Endothelial cell of hepatic sinusoid (primary cell): ENCODE measurements around the gene NR1D2.

Experiments used
- in situ Hi-C: cut with HindIII; loops from 2 replicates; pipeline ENCODE4 v1.10.0; 2017; ENCODE audit warnings: low sequenced_read_pairs

Gene NR1D2

GRCh38 chr3:23928524-23928923 lies 16.6 kb upstream of the NR1D2 start:
- in situ Hi-C loops = no loop called here

DNA sequence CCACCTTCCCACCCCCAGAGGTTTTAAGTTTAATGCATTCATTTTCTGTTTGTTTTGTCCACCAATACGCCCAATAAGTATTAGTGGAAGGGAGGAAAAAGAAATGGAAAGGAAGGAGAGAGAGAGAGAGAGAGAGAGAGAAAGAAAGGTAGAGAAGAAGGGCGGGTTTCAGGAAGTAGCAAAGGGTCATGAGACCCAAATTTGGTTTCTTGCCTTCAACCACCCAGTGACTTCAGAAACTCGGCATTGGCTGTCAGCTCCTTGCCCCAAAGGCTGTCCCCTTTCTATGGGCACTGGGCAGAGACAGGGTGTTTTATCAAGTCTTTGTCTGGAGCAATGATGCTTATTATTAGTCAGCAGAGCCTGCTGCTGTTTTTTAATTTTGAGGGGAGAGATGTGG lies 13.5 kb upstream of the NR1D2 start:
- in situ Hi-C loops = no loop called here

DNA sequence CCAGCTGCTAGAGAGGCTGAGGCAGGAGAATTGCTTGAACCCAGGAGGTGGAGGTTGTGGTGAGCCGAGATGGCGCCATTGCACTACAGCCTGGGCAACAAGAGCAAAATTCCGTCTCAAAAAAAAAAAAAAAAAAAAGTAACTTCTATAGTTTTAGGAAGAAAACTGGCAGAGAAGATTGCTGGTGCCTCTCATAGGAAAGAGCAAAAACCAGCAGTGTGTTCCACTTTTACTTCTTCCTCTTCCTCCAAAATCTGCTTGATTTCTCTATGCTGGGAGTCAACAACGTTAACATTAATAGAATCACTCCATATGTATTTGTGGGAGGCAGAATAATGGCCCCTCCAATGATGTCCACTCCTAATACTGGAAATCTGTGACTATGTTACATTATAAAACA lies 12.5 kb upstream of the NR1D2 start:
- in situ Hi-C loops = no loop called here

DNA sequence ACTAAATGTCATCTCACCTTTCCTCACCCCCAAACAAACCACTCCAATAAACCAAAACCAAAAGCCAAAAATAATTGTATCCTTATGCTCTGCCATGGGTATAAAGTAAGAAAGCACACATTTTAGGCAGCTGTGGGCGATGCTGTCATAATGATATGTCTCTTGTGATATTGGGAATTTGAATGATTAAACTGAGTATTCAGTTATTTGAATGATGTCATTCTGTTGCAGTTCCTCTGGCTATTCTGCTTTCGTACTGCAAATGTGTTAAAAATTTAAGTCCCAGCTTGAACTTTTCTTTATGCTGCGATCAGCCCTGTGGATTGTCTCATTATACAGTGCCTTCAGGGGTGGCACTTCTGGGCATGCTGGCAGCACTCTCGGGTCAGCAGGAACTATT lies 10.8 kb upstream of the NR1D2 start:
- in situ Hi-C loops = no loop called here

- in situ Hi-C loops = no loop called here
Observed at GRCh38 chr3:23937296-23937695, 7.8 kb upstream of the NR1D2 start.

- in situ Hi-C loops = no loop called here
Observed at GRCh38 chr3:23938688-23939087, 6.4 kb upstream of the NR1D2 start.

- in situ Hi-C loops = no loop called here
Observed at GRCh38 chr3:23940775-23941174, 4.3 kb upstream of the NR1D2 start.

- in situ Hi-C loops = no loop called here
Observed at GRCh38 chr3:23941440-23941839, 3.6 kb upstream of the NR1D2 start.

DNA sequence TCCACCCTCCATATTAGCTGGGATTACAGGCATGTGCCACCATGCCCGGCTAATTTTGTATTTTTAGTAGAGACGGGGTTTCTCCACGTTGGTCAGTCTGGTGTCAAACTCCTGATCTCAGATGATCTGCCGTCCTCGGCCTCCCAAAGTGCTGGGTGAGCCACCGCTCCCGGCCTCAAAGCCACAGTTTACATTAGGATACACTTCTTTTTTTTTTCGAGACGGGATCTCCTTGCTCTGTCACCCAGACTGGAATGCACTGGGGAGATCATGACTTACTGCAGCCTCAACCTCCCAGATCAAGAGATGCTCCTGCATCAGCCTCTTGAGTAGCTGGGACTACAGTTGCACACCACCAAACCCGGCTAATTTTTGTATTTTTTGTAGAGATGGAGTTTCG lies 2.5 kb upstream of the NR1D2 start:
- in situ Hi-C loops = no loop called here

- in situ Hi-C loops = no loop called here
Observed at GRCh38 chr3:23944007-23944783, 891 bp upstream of the NR1D2 start.

GRCh38 chr3:23945663-23945912 lies 502 bp downstream of the NR1D2 start:
- in situ Hi-C loops = no loop called here

- in situ Hi-C loops = no loop called here
Observed at GRCh38 chr3:23945913-23946687, 1.0 kb downstream of the NR1D2 start.

DNA sequence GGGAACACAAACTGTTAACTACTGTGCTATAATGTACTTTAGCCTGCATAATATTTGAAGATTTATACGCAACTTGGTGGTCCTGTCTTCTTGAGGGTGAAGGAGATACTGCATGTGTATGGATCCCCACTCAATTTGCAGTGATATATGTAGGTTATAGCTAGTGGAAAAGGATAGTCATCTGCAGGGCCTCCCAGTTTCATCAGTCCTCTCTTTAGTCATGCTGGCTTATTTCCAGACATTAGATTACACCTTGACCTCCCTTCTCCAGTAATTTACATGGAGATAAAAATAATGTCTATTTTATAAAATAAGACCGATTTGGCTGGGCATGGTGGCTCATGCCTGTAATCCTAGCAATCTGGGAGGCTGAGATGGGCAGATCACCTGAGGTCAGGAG lies 3.7 kb downstream of the NR1D2 start:
- in situ Hi-C loops = no loop called here

- in situ Hi-C loops = loop anchor here (5.0 kb wide), 1 partner anchor 82 kb away; no protein-coding TSS in a partner anchor
Observed at GRCh38 chr3:23949784-23950183, 4.7 kb downstream of the NR1D2 start.

DNA sequence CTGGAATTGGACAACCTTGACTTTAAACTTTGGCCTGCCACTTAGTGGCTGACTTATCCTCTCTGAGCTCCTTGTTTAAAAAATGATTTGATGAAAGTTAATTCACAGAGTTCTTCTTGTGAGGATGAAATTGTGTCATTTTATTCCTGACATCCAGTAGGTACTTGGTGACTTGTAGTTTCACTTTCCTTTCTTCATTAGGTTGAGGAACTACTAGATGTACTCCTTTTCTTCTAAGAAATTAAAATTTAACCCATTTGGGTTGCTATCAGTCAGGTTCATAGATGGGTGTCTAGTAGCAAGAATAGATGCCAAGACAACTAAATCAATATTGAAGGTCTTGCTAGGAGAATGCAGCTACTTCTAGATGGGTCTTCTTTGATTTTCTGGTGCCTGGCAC lies 5.2 kb downstream of the NR1D2 start:
- in situ Hi-C loops = loop anchor here (5.0 kb wide), 1 partner anchor 83 kb away; no protein-coding TSS in a partner anchor

DNA sequence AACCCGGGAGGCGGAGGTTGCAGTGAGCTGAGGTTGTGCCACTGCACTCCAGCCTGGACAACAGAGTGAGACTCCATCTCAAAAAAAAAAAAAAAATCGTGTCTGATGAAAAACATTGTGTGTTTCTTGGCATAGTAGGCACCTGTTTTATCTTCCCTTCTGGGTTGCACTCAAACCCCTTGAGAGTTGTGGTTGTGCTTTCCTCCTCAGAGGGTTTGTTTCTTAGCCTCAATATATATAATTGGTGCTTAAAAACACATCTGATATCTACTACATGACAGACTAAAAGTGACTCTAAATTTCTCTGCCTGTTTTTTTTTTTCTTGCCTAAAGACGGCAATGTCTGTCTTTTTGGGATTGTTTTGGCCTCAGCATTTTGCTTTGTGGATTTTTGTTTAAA lies 7.6 kb downstream of the NR1D2 start:
- in situ Hi-C loops = loop anchor here (5.0 kb wide), 1 partner anchor 85 kb away; no protein-coding TSS in a partner anchor

DNA sequence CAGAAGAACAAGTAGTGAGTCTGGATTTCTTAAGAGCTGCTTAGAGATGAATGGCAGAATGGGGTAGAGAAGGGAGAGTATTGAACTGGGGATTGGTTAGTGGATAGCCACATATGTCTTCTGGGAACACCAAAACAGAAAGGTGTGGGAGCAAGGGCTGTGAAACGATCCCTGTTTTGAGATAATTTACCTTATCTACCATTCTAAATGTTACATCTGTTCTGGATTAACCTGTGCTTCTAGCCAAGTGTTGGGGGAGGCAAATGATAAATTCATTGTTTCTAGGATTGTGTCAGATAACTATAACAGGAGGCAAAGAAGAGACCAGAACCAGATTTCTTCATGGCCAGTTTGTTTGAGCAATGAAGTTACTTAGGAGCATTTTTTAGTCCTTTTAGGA lies 8.4 kb downstream of the NR1D2 start:
- in situ Hi-C loops = loop anchor here (5.0 kb wide), 1 partner anchor 86 kb away; no protein-coding TSS in a partner anchor

- in situ Hi-C loops = loop anchor here (5.0 kb wide), 1 partner anchor 87 kb away; no protein-coding TSS in a partner anchor
Observed at GRCh38 chr3:23954144-23954543, 9.1 kb downstream of the NR1D2 start.

- in situ Hi-C loops = no loop called here
Observed at GRCh38 chr3:23956701-23957100, 11.6 kb downstream of the NR1D2 start.

- in situ Hi-C loops = no loop called here
Observed at GRCh38 chr3:23959135-23959900, 14.2 kb downstream of the NR1D2 start.

- in situ Hi-C loops = no loop called here
Observed at GRCh38 chr3:23960649-23961048, 15.6 kb downstream of the NR1D2 start.

DNA sequence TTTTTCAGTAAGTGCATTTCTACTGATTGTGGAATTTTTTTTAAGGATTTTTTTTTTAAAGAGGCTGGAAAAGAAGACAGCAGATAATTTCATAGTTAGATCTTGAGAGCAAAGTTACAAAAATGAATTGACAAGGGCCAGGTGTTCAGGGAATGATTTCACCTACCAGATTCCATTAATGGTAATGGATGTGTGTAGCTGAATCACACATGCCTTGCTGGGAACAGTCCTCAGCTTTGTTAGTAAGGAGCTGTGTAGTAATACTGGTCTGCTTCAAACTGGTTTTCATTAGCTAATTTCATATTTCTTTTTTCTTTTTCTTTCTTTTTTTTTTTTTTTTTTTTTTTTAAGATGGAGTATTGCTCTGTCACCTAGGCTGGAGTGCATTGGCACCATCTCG lies 16.0 kb downstream of the NR1D2 start:
- in situ Hi-C loops = no loop called here
